Ascending aorta (tissue), 2 donors: Measurements from ENCODE around the gene SCAI. TPM values are rescaled to one million over a fixed set of nuclear protein-coding genes. Genes with fewer than 3 reads are reported as not detected.
"Not testable (repeated sequence)": the region's sequence is repeated elsewhere in the genome, so short reads cannot be mapped to it uniquely, and the experiment has no call there.

Source experiments
- DNase-seq, 2 donors: peaks; one replicate each; pipeline ENCODE4 v3.0.0-alpha.2; 2019; ENCODE audit warnings: low spot score in 2 of 2
- H3K27ac ChIP-seq, 2 donors: fragments of 200-600 bp; sonication (generic); one replicate each; pipeline ENCODE4 v1.5.1; 2016 to 2017; ENCODE audit warnings: mild to moderate bottlenecking in 1 of 2
- H3K27me3 ChIP-seq: fragments of 200-600 bp; sonication (generic); one replicate; pipeline ENCODE4 v1.5.1; 2017
- H3K36me3 ChIP-seq, 2 donors: fragments of 200-600 bp; sonication (generic); one replicate each; pipeline ENCODE4 v1.5.1; 2016
- H3K4me1 ChIP-seq, 2 donors: fragments of 200-600 bp; sonication (generic); one replicate each; pipeline ENCODE4 v1.5.1; 2016 to 2017; ENCODE audit warnings: mild to moderate bottlenecking in 1 of 2
- H3K4me3 ChIP-seq, 2 donors: fragments of 200-600 bp; sonication (generic); one replicate each; pipeline ENCODE4 v1.5.1; 2016 to 2017; ENCODE audit warnings: mild to moderate bottlenecking in 1 of 2
- H3K9me3 ChIP-seq, 2 donors: fragments of 200-600 bp; sonication (generic); one replicate each; pipeline ENCODE4 v1.5.1; 2016
- CTCF ChIP-seq, 3 experiments: fragments of 200-600 bp in 2 of 3; fragments of 450-650 bp in 1 of 3; sonication (generic) in 2 of 3; IDR thresholded peaks; one replicate each; pipeline ENCODE4 v1.5.1; 2016 to 2019; ENCODE audit warnings: antibody characterized with exemption in 3 of 3, mild to moderate bottlenecking in 1 of 3, moderate library complexity in 1 of 3
- intact Hi-C: fragments of 100-400 bp; cut with DNase I; formaldehyde crosslinking; loops from one replicate; pipeline ENCODE4 v1.15.1; 2023
- total RNA-seq: library from RNA; depleted of rRNA; stranded (reverse); fragments of >200 nt; gene quantifications from one replicate; pipeline ENCODE4 v1.1.0, GENCODE V29; 2016

Gene SCAI
- total RNA-seq, 1 donor from 2014 or later, result 2.4 TPM

- H3K27me3 ChIP-seq, result no peaks in the 10 kb centered on the region
- no peaks in the 10 kb centered on the region for H3K4me1 ChIP-seq
- peaks cover 2 to 21% of the 10 kb centered on the region in 2 donors for H3K36me3 ChIP-seq
- no peaks in the 10 kb centered on the region for H3K9me3 ChIP-seq
- DNase-seq, result no peak
- H3K4me3 ChIP-seq, result no peak overlapping the region
- intact Hi-C loops, result no loop called here
- TF ChIP-seq CTCF (IDR thresholded peaks at IDR 0.05), result no peak
- no peak overlapping the region for H3K27ac ChIP-seq
These were observed 173.9 kb downstream of the SCAI start for GRCh38 chr9:124969401-124969800.

GRCh38 chr9:124968238-124968637 lies 175.1 kb downstream of the SCAI start:
- H3K27ac ChIP-seq, result no peak overlapping the region
- DNase-seq, result no peak
- H3K36me3 ChIP-seq, result peaks cover 2 to 14% of the 10 kb centered on the region in 2 donors
- no peak for TF ChIP-seq CTCF (IDR thresholded peaks at IDR 0.05)
- intact Hi-C loops, result no loop called here
- no peaks in the 10 kb centered on the region for H3K4me1 ChIP-seq
- H3K27me3 ChIP-seq, result no peaks in the 10 kb centered on the region
- H3K9me3 ChIP-seq, result no peaks in the 10 kb centered on the region
- H3K4me3 ChIP-seq, result no peak overlapping the region

- H3K27ac ChIP-seq, H3K4me1 ChIP-seq, H3K9me3 ChIP-seq, H3K4me3 ChIP-seq, H3K27me3 ChIP-seq, intact Hi-C loops, DNase-seq: not testable (repeated sequence)
- H3K36me3 ChIP-seq, result peaks cover 2 to 14% of the 10 kb centered on the region in 2 donors
These were observed 177.4 kb downstream of the SCAI start for GRCh38 chr9:124965775-124966568.

- no peak overlapping the region for H3K4me3 ChIP-seq
- no peaks in the 10 kb centered on the region for H3K4me1 ChIP-seq
- H3K9me3 ChIP-seq, result no peaks in the 10 kb centered on the region
- no peak overlapping the region for H3K27ac ChIP-seq
- intact Hi-C loops, result no loop called here
- no peaks in the 10 kb centered on the region for H3K27me3 ChIP-seq
- peaks cover 2 to 14% of the 10 kb centered on the region in 2 donors for H3K36me3 ChIP-seq
- TF ChIP-seq CTCF (IDR thresholded peaks at IDR 0.05), result no peak
- DNase-seq, result no peak
These were observed 178.7 kb downstream of the SCAI start for GRCh38 chr9:124964604-124965003.

- no peaks in the 10 kb centered on the region for H3K4me1 ChIP-seq
- intact Hi-C loops, result no loop called here
- peaks cover 2 to 14% of the 10 kb centered on the region in 2 donors for H3K36me3 ChIP-seq
- H3K27ac ChIP-seq, result no peak overlapping the region
- H3K4me3 ChIP-seq, result no peak overlapping the region
- no peak for DNase-seq
- H3K9me3 ChIP-seq, result no peaks in the 10 kb centered on the region
- H3K27me3 ChIP-seq, result no peaks in the 10 kb centered on the region
- no peak for TF ChIP-seq CTCF (IDR thresholded peaks at IDR 0.05)
These were observed 179.3 kb downstream of the SCAI start for GRCh38 chr9:124964056-124964455.

- intact Hi-C loops, result no loop called here
- no peaks in the 10 kb centered on the region for H3K36me3 ChIP-seq
- H3K27me3 ChIP-seq, result no peaks in the 10 kb centered on the region
- no peak overlapping the region for H3K4me3 ChIP-seq
- H3K9me3 ChIP-seq, result no peaks in the 10 kb centered on the region
- no peak for DNase-seq
- no peak for TF ChIP-seq CTCF (IDR thresholded peaks at IDR 0.05)
- H3K27ac ChIP-seq, result no peak overlapping the region
- no peaks in the 10 kb centered on the region for H3K4me1 ChIP-seq
These were observed 182.9 kb downstream of the SCAI start for GRCh38 chr9:124960409-124960752.

GRCh38 chr9:124959671-124960408 lies 183.5 kb downstream of the SCAI start:
- H3K4me1 ChIP-seq, H3K27me3 ChIP-seq, H3K27ac ChIP-seq, intact Hi-C loops, H3K9me3 ChIP-seq, H3K4me3 ChIP-seq, H3K36me3 ChIP-seq, DNase-seq: not testable (repeated sequence)
